ENCODE results near the gene ZNF561. TPM values are rescaled to one million over a fixed set of nuclear protein-coding genes. Genes with fewer than 3 reads are reported as not detected.

Gene ZNF561
- total RNA-seq, 6 experiments from 2014 or later: 25.0 to 31.6 (median 26.3) TPM

- no peak overlapping the region for H3K27ac Mint-ChIP-seq
Observed at GRCh38 chr19:9570255-9570654, 50.8 kb downstream of the ZNF561 start.

GRCh38 chr19:9566729-9567128 lies 54.3 kb downstream of the ZNF561 start:
- H3K27me3 Mint-ChIP-seq (ENCODE audit: insufficient read depth): no peaks in the 10 kb centered on the region; the same call in 1 of the 2 replicates
- H3K4me3 Mint-ChIP-seq: no peak overlapping the region
- H3K27ac Mint-ChIP-seq: no peak overlapping the region
- no peaks in the 10 kb centered on the region for H3K4me1 Mint-ChIP-seq (ENCODE audit: low read depth)
- peaks cover 94% of the 10 kb centered on the region for H3K36me3 Mint-ChIP-seq (ENCODE audit: low read depth)
- no peak for DNase-seq
- peaks cover 98% of the 10 kb centered on the region for H3K9me3 Mint-ChIP-seq
- peak; percentile 40 for TF ChIP-seq CTCF (IDR thresholded peaks at IDR 0.05)

More at GRCh38 chr19:9570255-9570654, 50.8 kb downstream of the ZNF561 start:
- H3K27me3 Mint-ChIP-seq (ENCODE audit: insufficient read depth): no peaks in the 10 kb centered on the region; the same call in 1 of the 2 replicates
- H3K4me1 Mint-ChIP-seq (ENCODE audit: low read depth): no peaks in the 10 kb centered on the region
- peaks cover 96% of the 10 kb centered on the region for H3K9me3 Mint-ChIP-seq
- no peak overlapping the region for H3K4me3 Mint-ChIP-seq
- no peak for DNase-seq
- no peak for TF ChIP-seq CTCF (IDR thresholded peaks at IDR 0.05)
- peaks cover 91% of the 10 kb centered on the region for H3K36me3 Mint-ChIP-seq (ENCODE audit: low read depth)

GRCh38 chr19:9565900-9566705 lies 54.9 kb downstream of the ZNF561 start:
- H3K4me1 Mint-ChIP-seq (ENCODE audit: low read depth): no peaks in the 10 kb centered on the region
- TF ChIP-seq CTCF (IDR thresholded peaks at IDR 0.05): no peak
- H3K27me3 Mint-ChIP-seq (ENCODE audit: insufficient read depth): no peaks in the 10 kb centered on the region; the same call in 1 of the 2 replicates
- DNase-seq: no peak
- H3K4me3 Mint-ChIP-seq: no peak overlapping the region
- no peak overlapping the region for H3K27ac Mint-ChIP-seq
- H3K36me3 Mint-ChIP-seq (ENCODE audit: low read depth): peaks cover 94% of the 10 kb centered on the region
- H3K9me3 Mint-ChIP-seq: peaks cover 98% of the 10 kb centered on the region

Other genes with a start within 250 kb of the ZNF561 start
- gene ZNF266, start 185.7 kb downstream of the ZNF561 start, total RNA-seq (2021; fragmentation: NEBNext Ultra II Directional; extraction: Animal tissue kit (Norgen Biotek cat#: 25700)): 1 to 10 TPM; 6.3 to 7.8 (median 7.0) TPM
- gene ZNF560, start 122.6 kb downstream of the ZNF561 start, total RNA-seq (2021; fragmentation: NEBNext Ultra II Directional; extraction: Animal tissue kit (Norgen Biotek cat#: 25700)): under 1 TPM in 5 of 6 experiments, not detected in 1; 0.07 to 0.28 (median 0.14) TPM
- 10 to 100 TPM; 12.7 to 15.7 (median 15.0) TPM for gene ZNF426, start 82.6 kb downstream of the ZNF561 start, total RNA-seq (2021; fragmentation: NEBNext Ultra II Directional; extraction: Animal tissue kit (Norgen Biotek cat#: 25700))
- 10 to 100 TPM; 20.9 to 30.9 (median 23.9) TPM for gene ZNF121, start 36.7 kb downstream of the ZNF561 start, total RNA-seq (2021; fragmentation: NEBNext Ultra II Directional; extraction: Animal tissue kit (Norgen Biotek cat#: 25700))
- gene ZNF562, start 53.9 kb upstream of the ZNF561 start, total RNA-seq (2021; fragmentation: NEBNext Ultra II Directional; extraction: Animal tissue kit (Norgen Biotek cat#: 25700)): 10 to 100 TPM; 15.3 to 21.9 (median 18.7) TPM
- 1 to 10 TPM; 3.9 to 6.2 (median 4.9) TPM for gene ZNF846, start 147.5 kb upstream of the ZNF561 start, total RNA-seq (2021; fragmentation: NEBNext Ultra II Directional; extraction: Animal tissue kit (Norgen Biotek cat#: 25700))
- gene FBXL12, start 197.8 kb upstream of the ZNF561 start, total RNA-seq (2021; fragmentation: NEBNext Ultra II Directional; extraction: Animal tissue kit (Norgen Biotek cat#: 25700)): 10 to 100 TPM; 25.2 to 29.0 (median 27.2) TPM
- gene UBL5, start 206.7 kb upstream of the ZNF561 start, total RNA-seq (2021; fragmentation: NEBNext Ultra II Directional; extraction: Animal tissue kit (Norgen Biotek cat#: 25700)): 100 to 1,000 TPM; 365 to 483 (median 418) TPM
- gene PIN1, start 214.1 kb upstream of the ZNF561 start, total RNA-seq (2021; fragmentation: NEBNext Ultra II Directional; extraction: Animal tissue kit (Norgen Biotek cat#: 25700)): 100 to 1,000 TPM; 113 to 153 (median 120) TPM

Measured in HFFc6 (cell line).